Activated CD8-positive, alpha-beta memory T cell treated with anti-CD3 and anti-CD28 coated beads, Interleukin-2, amount 50 U/mL, for 1 hour (primary cell): ENCODE results near the gene S100PBP.

Source experiments
- DNase-seq: peaks from one replicate; pipeline ENCODE4 v3.0.0-alpha.2; 2020; ENCODE audit errors: extremely low read depth

S100PBP gene

GRCh38 chr1:32870615-32871363 is 53.3 kb downstream of the S100PBP start, which contains the start of gene FNDC5:
Gene FNDC5, minus strand, starts transcription at chr1:32870912.
- no peak for DNase-seq

GRCh38 chr1:32871364-32872191 is 54.1 kb downstream of the S100PBP start:
- DNase-seq: no peak

- DNase-seq: no peak
Measured at GRCh38 chr1:32872192-32872460, 54.7 kb downstream of the S100PBP start.

- DNase-seq: no peak
Measured at GRCh38 chr1:32873484-32873883, 56.0 kb downstream of the S100PBP start.

- no peak for DNase-seq
Measured at GRCh38 chr1:32874860-32875752, 57.7 kb downstream of the S100PBP start.

- DNase-seq: no peak
Measured at GRCh38 chr1:32876341-32877210, 59.1 kb downstream of the S100PBP start.

GRCh38 chr1:32877211-32878110 is 60.0 kb downstream of the S100PBP start:
- no peak for DNase-seq

- no peak for DNase-seq
Measured at GRCh38 chr1:32878183-32878582, 60.7 kb downstream of the S100PBP start.

GRCh38 chr1:32878637-32879041 is 61.2 kb downstream of the S100PBP start:
- DNase-seq: no peak

- no peak for DNase-seq
Measured at GRCh38 chr1:32881291-32881690, 63.8 kb downstream of the S100PBP start.

GRCh38 chr1:32881871-32882850 is 64.7 kb downstream of the S100PBP start:
- no peak for DNase-seq

GRCh38 chr1:32883338-32884031 is 66.0 kb downstream of the S100PBP start:
- no peak for DNase-seq

- DNase-seq: no peak
Measured at GRCh38 chr1:32884032-32884372, 66.5 kb downstream of the S100PBP start.

GRCh38 chr1:32884726-32885125 is 67.3 kb downstream of the S100PBP start:
- DNase-seq: no peak

- DNase-seq: no peak
Measured at GRCh38 chr1:32885676-32886003, 68.2 kb downstream of the S100PBP start.

- DNase-seq: no peak
Measured at GRCh38 chr1:32886004-32886827, 68.8 kb downstream of the S100PBP start, which contains the start of gene HPCA. Gene HPCA, plus strand, starts transcription at chr1:32886491. Its CDS starts 2,408 bp downstream, at chr1:32888899.

GRCh38 chr1:32886828-32887414 is 69.5 kb downstream of the S100PBP start:
- no peak for DNase-seq
